HTR-8/SVneo (cell line): ENCODE data around the gene SH3D19.
A peak's percentile ranks its signal among the peaks of the same experiment; 100 is the strongest.

Experiments used
- DNase-seq: peaks from one replicate; pipeline ENCODE4 v3.0.0; 2011; ENCODE audit warnings: low spot score, mixed read lengths; ENCODE audit not compliant: insufficient read length
- FAIRE-seq: peaks from 2 replicates; lab custom pipeline; 2011; peaks lifted over from hg19 to GRCh38; lab: Jason Lieb, UNC

Gene SH3D19, protein sequence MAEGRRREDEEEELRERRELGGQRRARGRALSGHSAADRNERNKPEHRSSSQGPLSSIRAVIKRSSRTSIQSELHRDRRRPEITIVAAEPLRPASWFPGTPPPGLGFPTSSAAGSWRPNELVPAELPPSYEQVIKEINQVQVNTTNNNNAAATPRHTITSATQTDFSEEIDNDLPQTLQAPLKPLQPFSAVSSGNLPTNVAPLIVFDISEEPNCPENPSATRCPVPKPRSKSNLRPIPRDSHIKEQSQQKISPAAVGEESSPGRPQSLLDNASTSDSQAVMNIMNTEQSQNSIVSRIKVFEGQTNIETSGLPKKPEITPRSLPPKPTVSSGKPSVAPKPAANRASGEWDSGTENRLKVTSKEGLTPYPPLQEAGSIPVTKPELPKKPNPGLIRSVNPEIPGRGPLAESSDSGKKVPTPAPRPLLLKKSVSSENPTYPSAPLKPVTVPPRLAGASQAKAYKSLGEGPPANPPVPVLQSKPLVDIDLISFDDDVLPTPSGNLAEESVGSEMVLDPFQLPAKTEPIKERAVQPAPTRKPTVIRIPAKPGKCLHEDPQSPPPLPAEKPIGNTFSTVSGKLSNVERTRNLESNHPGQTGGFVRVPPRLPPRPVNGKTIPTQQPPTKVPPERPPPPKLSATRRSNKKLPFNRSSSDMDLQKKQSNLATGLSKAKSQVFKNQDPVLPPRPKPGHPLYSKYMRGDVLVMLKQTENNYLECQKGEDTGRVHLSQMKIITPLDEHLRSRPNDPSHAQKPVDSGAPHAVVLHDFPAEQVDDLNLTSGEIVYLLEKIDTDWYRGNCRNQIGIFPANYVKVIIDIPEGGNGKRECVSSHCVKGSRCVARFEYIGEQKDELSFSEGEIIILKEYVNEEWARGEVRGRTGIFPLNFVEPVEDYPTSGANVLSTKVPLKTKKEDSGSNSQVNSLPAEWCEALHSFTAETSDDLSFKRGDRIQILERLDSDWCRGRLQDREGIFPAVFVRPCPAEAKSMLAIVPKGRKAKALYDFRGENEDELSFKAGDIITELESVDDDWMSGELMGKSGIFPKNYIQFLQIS

GRCh38 chr4:151325111-151325948 lies at the start of gene SH3D19:
Gene SH3D19 (minus strand): TSS chr4:151325605. CDS start chr4:151325352, 253 bp downstream.
- DNase-seq (peak; percentile 63), FAIRE-seq (peak; percentile 23)

GRCh38 chr4:151362404-151363164 lies 37.2 kb upstream of the SH3D19 start:
- DNase-seq (peak; percentile 73), FAIRE-seq (peak; percentile 92)

DNA sequence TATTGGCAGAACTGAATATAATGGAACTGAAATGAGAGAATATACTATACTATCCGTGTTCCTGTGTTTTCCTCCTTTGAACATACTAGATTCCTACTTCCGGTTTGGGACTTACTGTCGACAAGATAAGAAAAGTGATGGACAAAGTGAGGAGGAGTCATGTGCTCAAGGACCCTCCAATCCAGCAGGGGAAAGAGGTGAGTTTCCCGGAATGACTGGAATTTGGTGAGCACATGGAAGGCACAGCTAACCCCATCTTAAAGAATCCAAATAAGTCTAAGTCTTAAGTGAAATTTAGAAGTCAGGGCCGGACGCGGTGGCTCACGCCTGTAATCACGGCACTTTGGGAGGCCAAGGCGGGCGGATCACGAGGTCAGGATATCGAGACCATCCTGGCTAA lies 36.6 kb upstream of the SH3D19 start:
- FAIRE-seq = no peak
- DNase-seq = no peak

- FAIRE-seq = no peak
- DNase-seq = no peak
Observed at GRCh38 chr4:151361126-151361525, 35.7 kb upstream of the SH3D19 start.

- DNase-seq (no peak), FAIRE-seq (no peak)
Observed at GRCh38 chr4:151359576-151359975, 34.2 kb upstream of the SH3D19 start.

GRCh38 chr4:151358266-151358665 lies 32.9 kb upstream of the SH3D19 start:
- no peak for FAIRE-seq
- no peak for DNase-seq

DNA sequence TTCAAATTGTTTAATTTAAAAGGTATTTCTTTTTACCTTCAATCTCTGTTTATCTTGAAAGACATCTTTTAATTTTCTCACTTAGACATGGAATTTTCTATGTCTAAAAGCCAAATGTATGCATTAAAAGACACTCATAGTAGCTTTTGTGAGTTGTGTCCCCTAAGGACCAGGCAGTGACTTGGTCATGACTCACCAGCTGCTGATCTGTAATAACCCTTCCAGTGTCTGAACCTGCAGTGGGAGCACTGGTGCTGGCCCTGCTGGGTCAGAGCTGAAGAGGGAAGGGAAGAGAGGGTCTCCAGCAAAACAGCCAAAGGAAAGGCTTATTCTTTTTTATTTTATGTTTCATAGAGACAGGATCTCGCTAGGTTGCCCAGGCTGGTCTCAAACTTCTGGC lies 31.1 kb upstream of the SH3D19 start:
- DNase-seq (peak; percentile 22), FAIRE-seq (no peak)

DNA sequence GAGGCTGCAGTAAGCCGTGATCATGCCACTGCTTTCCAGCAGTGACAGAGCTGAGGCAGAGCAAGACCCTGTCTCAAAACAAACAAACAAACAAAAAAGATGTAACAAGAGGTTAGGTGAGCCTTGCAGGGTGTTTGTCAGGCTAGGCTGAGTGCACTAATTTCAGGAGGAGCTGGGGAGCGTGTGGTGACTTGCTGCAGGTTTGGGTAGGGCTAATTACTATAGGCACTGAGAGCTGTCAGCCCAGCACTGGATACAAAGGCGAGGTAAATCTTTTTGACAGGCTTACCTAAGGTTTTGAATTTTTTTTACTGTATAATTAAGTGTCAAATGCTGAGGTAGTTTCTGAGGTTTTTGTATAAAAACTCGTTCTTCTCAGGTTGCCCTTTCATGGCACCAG lies 29.8 kb upstream of the SH3D19 start:
- no peak for DNase-seq
- FAIRE-seq = no peak

DNA sequence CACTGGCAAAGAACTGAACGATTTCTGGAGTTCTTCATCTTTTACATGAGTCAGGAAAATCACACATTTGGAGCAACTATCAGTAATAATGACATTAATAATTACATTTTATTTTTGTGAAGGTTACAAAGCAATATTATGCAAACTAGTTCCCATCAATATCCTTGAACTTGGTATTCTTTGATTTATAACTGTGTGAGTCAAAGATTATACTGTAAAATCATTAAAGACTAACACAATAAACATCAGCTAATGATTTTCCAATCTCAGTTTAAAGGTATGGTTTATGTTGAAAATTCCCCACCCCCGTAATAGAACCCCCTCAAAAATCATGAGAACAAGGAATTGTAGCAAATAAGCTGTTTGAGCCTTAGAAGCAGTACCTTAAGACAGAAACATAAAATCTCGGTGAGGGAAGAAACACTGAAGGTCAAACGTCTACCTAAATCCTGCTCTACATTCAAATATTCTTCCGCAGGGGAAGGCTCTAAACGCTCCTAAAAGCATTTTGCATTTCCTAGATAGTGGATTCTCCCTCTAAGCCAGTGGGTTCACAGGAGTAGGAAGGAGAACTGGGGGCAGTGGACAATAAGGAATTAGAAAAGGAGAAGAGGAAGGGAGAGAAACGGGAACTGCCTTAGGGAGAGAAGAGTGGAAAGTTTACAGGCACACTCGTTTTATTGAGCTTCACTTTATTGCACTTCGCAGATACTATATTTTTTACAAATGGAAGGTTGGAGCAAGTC lies 22.3 kb upstream of the SH3D19 start:
- no peak for DNase-seq
- no peak for FAIRE-seq

- FAIRE-seq (no peak), DNase-seq (no peak)
Observed at GRCh38 chr4:151344948-151345347, 19.5 kb upstream of the SH3D19 start.

DNA sequence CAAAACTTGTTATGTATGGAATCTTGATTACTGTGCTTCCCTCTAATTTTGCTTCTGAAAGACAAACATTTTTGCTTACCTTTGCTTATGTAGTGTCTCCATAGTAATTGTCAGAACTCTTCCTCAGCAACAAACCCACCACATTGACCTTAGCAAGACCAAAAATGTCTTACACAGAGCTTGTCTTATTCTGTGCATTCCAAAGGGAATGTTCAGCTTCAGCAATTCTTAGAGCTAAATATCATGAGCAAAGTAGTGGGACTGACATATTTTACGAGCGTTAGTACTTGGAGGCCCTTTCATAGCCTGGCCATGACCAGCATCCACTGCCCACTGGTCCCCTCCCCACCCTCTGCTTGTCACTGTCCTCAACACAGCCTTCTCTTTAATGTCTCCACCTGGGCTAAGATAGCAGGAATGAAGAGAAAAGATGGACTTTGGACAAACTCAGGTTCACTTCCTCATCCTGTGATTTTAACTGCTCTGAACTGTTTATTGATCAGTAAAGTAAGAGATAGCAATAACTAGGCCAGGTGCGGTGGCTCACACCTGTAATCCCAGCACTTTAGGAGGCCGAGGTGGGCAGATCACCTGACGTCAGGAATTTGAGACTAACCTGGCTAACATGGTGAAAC lies 15.5 kb upstream of the SH3D19 start:
- no peak for DNase-seq
- FAIRE-seq = peak; percentile 4

DNA sequence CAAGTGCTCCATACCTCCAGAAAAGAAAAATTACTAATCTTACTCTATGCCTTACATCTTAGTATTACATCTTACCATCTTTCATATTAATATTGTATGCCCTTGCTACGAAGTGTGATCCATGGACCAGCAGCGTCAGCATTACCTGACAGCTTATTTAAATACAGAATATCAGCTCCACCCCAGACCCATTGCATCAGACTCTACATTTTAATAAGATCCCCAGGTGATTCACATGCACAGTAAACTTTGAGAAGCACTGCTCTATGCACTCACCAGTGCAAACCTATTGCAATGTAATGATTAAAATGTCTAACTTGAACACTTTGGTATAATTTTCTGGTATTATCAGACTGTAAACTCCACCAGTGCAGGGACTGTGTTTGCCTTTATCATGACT lies 14.1 kb upstream of the SH3D19 start:
- FAIRE-seq = no peak
- DNase-seq = no peak

- DNase-seq (peak; percentile 18), FAIRE-seq (peak; percentile 51)
Observed at GRCh38 chr4:151331276-151332042, 6.1 kb upstream of the SH3D19 start.

GRCh38 chr4:151329217-151330007 lies 4.0 kb upstream of the SH3D19 start:
- no peak for DNase-seq
- no peak for FAIRE-seq

- FAIRE-seq (no peak), DNase-seq (no peak)
Observed at GRCh38 chr4:151325949-151326246, 493 bp upstream of the SH3D19 start.

- peak; percentile 73 for DNase-seq
- FAIRE-seq = no peak
Observed at GRCh38 chr4:151324752-151325110, 674 bp downstream of the SH3D19 start.
